K562 (cell line): Measurements from ENCODE around the gene MTMR4. TPM values are rescaled to one million over a fixed set of nuclear protein-coding genes. Genes with fewer than 3 reads are reported as not detected.

Experiments used
- ATAC-seq: fragments of 200-7000 bp; cut with Tn5 transposase; 3 replicates; pipeline ENCODE4 v1.9.1; 2020; ENCODE audit warnings: moderate library complexity
- BruUV-seq: library from RNA; stranded (reverse); fragments of 400-500 nt; replicated peaks from 2 replicates; lab custom pipeline; 2021; lab: Mats Ljungman, UMichigan
- CTCF ChIA-PET: fragments of 300-600 bp; formaldehyde crosslinking; extraction: SDS; loops from one replicate; lab custom pipeline; 2021; ENCODE audit warnings: low intra/inter-chr PET ratio; lab: Yijun Ruan, JAX
- POLR2A ChIA-PET: fragments of 300-600, 350-650 bp; sonication (Branson Sonifier 250); formaldehyde crosslinking; extraction: SDS; loops from one replicate; lab custom pipeline; 2021; ENCODE audit warnings: antibody characterized with exemption, inconsistent platforms; lab: Yijun Ruan, JAX
- DNase-seq, 4 experiments: peaks; one replicate each; pipeline versions ENCODE4 v3.0.0 to v3.0.0-alpha.2; 2011 to 2018; ENCODE audit warnings: low spot score in 3 of 4, mixed read lengths in 3 of 4; ENCODE audit errors: extremely low read depth in 1 of 4
- FAIRE-seq: peaks from 2 replicates; lab custom pipeline; 2011; peaks lifted over from hg19 to GRCh38; lab: Jason Lieb, UNC
- H2AFZ ChIP-seq: 2 replicates; pipeline ENCODE4 v1.6.0; 2011; ENCODE audit warnings: low read depth, low read length, control low read depth, inconsistent platforms
- H3K27ac ChIP-seq: fragments of 200-600 bp; 3 replicates; pipeline ENCODE4 v1.8.0; 2011; ENCODE audit warnings: low read depth, mild to moderate bottlenecking, control low read depth, inconsistent platforms, low read length, moderate library complexity, mixed read lengths; ENCODE audit errors: extremely low read depth
- H3K27me3 ChIP-seq, 2 experiments: fragments of 300-600 bp in 1 of 2; 2 replicates in 1 of 2; 3 replicates in 1 of 2; pipeline versions ENCODE4 v1.6.0 to v1.8.0; 2011; ENCODE audit warnings: inconsistent platforms in 2 of 2, low read length in 2 of 2, mild to moderate bottlenecking in 1 of 2, mixed read lengths in 1 of 2, moderate library complexity in 1 of 2; ENCODE audit not compliant: control insufficient read depth in 2 of 2, insufficient read depth in 2 of 2
- H3K36me3 ChIP-seq: fragments of 300-600 bp; 3 replicates; pipeline ENCODE4 v1.8.0; 2011; ENCODE audit warnings: mild to moderate bottlenecking, low read length, inconsistent platforms; ENCODE audit not compliant: control insufficient read depth, insufficient read depth
- H3K4me1 ChIP-seq, 2 experiments: fragments of 200-600 bp in 1 of 2; replicated peaks in 1 of 2; 2 replicates in 1 of 2; 3 replicates in 1 of 2; pipeline versions ENCODE4 v1.5.1 to v1.8.0; 2011; ENCODE audit warnings: inconsistent platforms in 2 of 2, low read length in 2 of 2, mild to moderate bottlenecking in 1 of 2, mixed read lengths in 1 of 2, moderate library complexity in 1 of 2; ENCODE audit not compliant: control insufficient read depth in 2 of 2, insufficient read depth in 2 of 2
- H3K4me2 ChIP-seq: 2 replicates; pipeline ENCODE4 v1.6.1; 2011; ENCODE audit warnings: low read length, control low read depth, inconsistent platforms, mixed read lengths; ENCODE audit not compliant: insufficient read depth
- H3K4me3 ChIP-seq: fragments of 200-600 bp; sonication (generic), shearing (Covaris generic); 2 replicates; pipeline ENCODE4 v1.5.1; 2016; ENCODE audit warnings: control low read depth, inconsistent platforms
- H3K79me2 ChIP-seq: fragments of 200-600 bp; 3 replicates; pipeline ENCODE4 v1.8.0; 2011; ENCODE audit warnings: low read length, inconsistent platforms; ENCODE audit not compliant: control insufficient read depth, insufficient read depth
- H3K9ac ChIP-seq, 2 experiments: 2 replicates each; pipeline versions ENCODE4 v1.6.0 to v1.6.1; 2011; ENCODE audit warnings: low read depth in 2 of 2, low read length in 2 of 2, control low read depth in 1 of 2, inconsistent platforms in 1 of 2, mild to moderate bottlenecking in 1 of 2, mixed read lengths in 1 of 2; ENCODE audit not compliant: insufficient read depth in 1 of 2
- H3K9me1 ChIP-seq: one replicate; pipeline ENCODE4 v1.6.0; 2011; ENCODE audit warnings: inconsistent platforms, mild to moderate bottlenecking, low read length, moderate library complexity; ENCODE audit not compliant: control insufficient read depth, insufficient read depth
- H3K9me3 ChIP-seq: replicated peaks from 2 replicates; pipeline ENCODE4 v1.5.1; 2011; ENCODE audit warnings: low read depth, low read length, inconsistent platforms; ENCODE audit not compliant: control insufficient read depth, insufficient read depth
- H4K20me1 ChIP-seq: replicated peaks from 2 replicates; pipeline ENCODE4 v1.6.1; 2011; ENCODE audit warnings: low read length, inconsistent platforms, mixed read lengths; ENCODE audit not compliant: control insufficient read depth, insufficient read depth
- AFF4 ChIP-seq: sonication (generic); formaldehyde crosslinking; IDR thresholded peaks from 2 replicates; pipeline ENCODE4 v1.8.0; 2023; ENCODE audit warnings: mild to moderate bottlenecking, missing genetic modification reagents
- GABPB2 ChIP-seq: fragments of 250-450 bp; sonication (Bioruptor Pico); conservative IDR thresholded peaks from 2 replicates; pipeline ENCODE4 v1.5.1; 2021; ENCODE audit warnings: mild to moderate bottlenecking
- KLF13 ChIP-seq: fragments of 450-650 bp; IDR thresholded peaks from 2 replicates; pipeline ENCODE4 v1.6.1; 2016; ENCODE audit warnings: missing genetic modification characterization, low read depth, mild to moderate bottlenecking, missing compliant biosample characterization, moderate library complexity, borderline replicate concordance
- NR0B1 ChIP-seq: fragments of 450-650 bp; IDR thresholded peaks from one replicate; pipeline ENCODE4 v1.6.1; 2018; ENCODE audit warnings: mild to moderate bottlenecking, moderate library complexity; ENCODE audit not compliant: partially characterized antibody
- RBM34 ChIP-seq: fragments of 200-400 bp; formaldehyde crosslinking; IDR thresholded peaks from 2 replicates; pipeline ENCODE4 v1.6.1; 2018; ENCODE audit warnings: low read length, borderline replicate concordance; ENCODE audit not compliant: insufficient read depth
- RNF2 ChIP-seq: sonication (generic); IDR thresholded peaks from 2 replicates; pipeline ENCODE4 v1.6.1; 2016
- SAP30 ChIP-seq: fragments of 200-600 bp; sonication (generic); IDR thresholded peaks from 2 replicates; pipeline ENCODE4 v1.6.1; 2012; ENCODE audit warnings: borderline replicate concordance, low read depth, mild to moderate bottlenecking, moderate library complexity, low read length, control low read depth, inconsistent platforms; ENCODE audit not compliant: insufficient read depth, poor library complexity, severe bottlenecking
- SREBF2 ChIP-seq: sonication (generic); formaldehyde crosslinking; IDR thresholded peaks from 2 replicates; pipeline ENCODE4 v1.4.0; 2020; ENCODE audit warnings: mild to moderate bottlenecking, missing genetic modification reagents
- ZMIZ1 ChIP-seq, 2 experiments: fragments of 150-350 bp in 1 of 2; IDR thresholded peaks; 2 replicates each; pipeline ENCODE4 v1.6.1; 2012 to 2016; ENCODE audit warnings: low read depth in 2 of 2, low read length in 2 of 2, mild to moderate bottlenecking in 1 of 2, moderate library complexity in 1 of 2
- ZNF449 ChIP-seq: fragments of 250-450 bp; sonication (Bioruptor Pico); IDR thresholded peaks from 2 replicates; pipeline ENCODE4 v1.8.0; 2022; ENCODE audit warnings: moderate library complexity, mild to moderate bottlenecking, inconsistent platforms
- ZNF586 ChIP-seq: fragments of 450-650 bp; formaldehyde crosslinking; conservative IDR thresholded peaks from 2 replicates; pipeline ENCODE4 v1.4.0; 2020; ENCODE audit warnings: mild to moderate bottlenecking, moderate library complexity
- WGBS: fragments of 100-300 bp; shearing (Covaris generic); methylation state at CpG from one replicate; pipeline ENCODE4 v1.1.6; 2016; ENCODE audit warnings: low coverage, mixed read lengths; ENCODE audit not compliant: insufficient coverage; ENCODE audit errors: missing lambda C conversion rate; 5-methylcytosine and 5-hydroxymethylcytosine counted together
- in situ Hi-C: fragments of 300-500 bp; cut with MboI; formaldehyde crosslinking; loops from 4 replicates; pipeline ENCODE4 v1.15.0; 2018; ENCODE audit warnings: inconsistent platforms, mixed read lengths
- intact Hi-C: fragments of 100-400 bp; cut with micrococcal nuclease; formaldehyde crosslinking; loops from 2 replicates; pipeline ENCODE4 v1.14.2; 2022
- polyA plus RNA-seq, 8 experiments: library from polyadenylated mRNA; depleted of rRNA in 4 of 8; stranded (reverse) in 5 of 8; unstranded in 3 of 8; fragments of >200 nt; fragmentation: Nextera tagmentation in 2 of 8; fragmentation: Illumina TruSeq in 1 of 8; extraction: Ambion mirVana in 2 of 8; extraction: Trizol in 1 of 8; gene quantifications; 2 replicates each; pipeline versions ENCODE4 v1.2.1 to v1.2.3, GENCODE V29; 2011 to 2014; ENCODE audit warnings: inconsistent platforms in 1 of 8, missing spikeins in 1 of 8
- total RNA-seq, 7 experiments: library from RNA; depleted of rRNA in 6 of 7; stranded (reverse); fragments of >200 nt in 6 of 7; fragmentation: Illumina TruSeq in 2 of 7; extraction: Trizol in 2 of 7; gene quantifications; 2 replicates each; pipeline versions ENCODE4 v1.2.1 to v1.2.3, GENCODE V29; 2011 to 2021; ENCODE audit warnings: low replicate concordance in 1 of 7

Gene MTMR4
- total and polyA plus RNA-seq, 9 of the 15 experiments (the other 6 are each of a cell fraction or from before 2014, with no cell fraction given) = 8.8 to 45.7 (median 28.7) TPM

- no peak for DNase-seq
- intact Hi-C loops = loop anchor here (5.0 kb wide), 1 partner anchor 62 kb away; no protein-coding TSS in a partner anchor
- no peaks in the 10 kb centered on the region for H4K20me1 ChIP-seq
- ChIA-PET CTCF (no interaction called here), POLR2A (interaction anchor here (0.7 to 2.9 kb wide), 12 partner anchors 10 to 273 kb away, joined by 3 to 35 read pairs (median 4); no protein-coding TSS in a partner anchor)
- peaks cover 29 to 31% of the 10 kb centered on the region in 2 experiments for H3K4me1 ChIP-seq
- H3K36me3 ChIP-seq = peaks cover 39% of the 10 kb centered on the region
- H3K79me2 ChIP-seq = peaks cover 27% of the 10 kb centered on the region
- H2AFZ ChIP-seq = no peak overlapping the region
- no peak overlapping the region for H3K4me3 ChIP-seq
- no peak overlapping the region for H3K27ac ChIP-seq
- 48% methylated on average over 2 of the region's 2 CpGs for WGBS
- H3K27me3 ChIP-seq = no peaks in the 10 kb centered on the region
- H3K9me3 ChIP-seq = no peaks in the 10 kb centered on the region
- in situ Hi-C loops = no loop called here
- no peak for ATAC-seq
- no peaks in the 10 kb centered on the region for H3K9me1 ChIP-seq
- H3K4me2 ChIP-seq = no peak overlapping the region
- no TSS peak for BruUV-seq
- no peak for FAIRE-seq
- H3K9ac ChIP-seq = no peak overlapping the region; a peak in 1 of 4 replicates
- TF ChIP-seq AFF4 (CRISPR knock-in tag) (no peak), SREBF2 (CRISPR knock-in tag) (no peak), RBM34 (no peak), ZMIZ1 (IDR thresholded peaks at IDR 0.05; ENCODE audit: low read depth in 2 of 2, low read length in 2 of 2) (no peak), KLF13 (tag) (no peak), SAP30 (no peak), RNF2 (no peak), NR0B1 (no peak), ZNF449 (CRISPR knock-in tag) (no peak), ZNF586 (CRISPR knock-in tag) (no peak), GABPB2 (CRISPR knock-in tag) (no peak)
These were observed 848 bp upstream of the MTMR4 start for GRCh38 chr17:58515286-58515685.
